HG03095 (cell line): ENCODE measurements around the gene PKP3.
"Not testable (repeated sequence)": the region's sequence is repeated elsewhere in the genome, so short reads cannot be mapped to it uniquely, and the experiment has no call there.

ENCODE experiments used
- ATAC-seq: cut with Tn5 transposase; IDR thresholded peaks from one replicate; pipeline ENCODE4 v1.9.1; 2021; ENCODE audit warnings: moderate library complexity; ENCODE audit not compliant: unreplicated experiment

The PKP3 gene, protein sequence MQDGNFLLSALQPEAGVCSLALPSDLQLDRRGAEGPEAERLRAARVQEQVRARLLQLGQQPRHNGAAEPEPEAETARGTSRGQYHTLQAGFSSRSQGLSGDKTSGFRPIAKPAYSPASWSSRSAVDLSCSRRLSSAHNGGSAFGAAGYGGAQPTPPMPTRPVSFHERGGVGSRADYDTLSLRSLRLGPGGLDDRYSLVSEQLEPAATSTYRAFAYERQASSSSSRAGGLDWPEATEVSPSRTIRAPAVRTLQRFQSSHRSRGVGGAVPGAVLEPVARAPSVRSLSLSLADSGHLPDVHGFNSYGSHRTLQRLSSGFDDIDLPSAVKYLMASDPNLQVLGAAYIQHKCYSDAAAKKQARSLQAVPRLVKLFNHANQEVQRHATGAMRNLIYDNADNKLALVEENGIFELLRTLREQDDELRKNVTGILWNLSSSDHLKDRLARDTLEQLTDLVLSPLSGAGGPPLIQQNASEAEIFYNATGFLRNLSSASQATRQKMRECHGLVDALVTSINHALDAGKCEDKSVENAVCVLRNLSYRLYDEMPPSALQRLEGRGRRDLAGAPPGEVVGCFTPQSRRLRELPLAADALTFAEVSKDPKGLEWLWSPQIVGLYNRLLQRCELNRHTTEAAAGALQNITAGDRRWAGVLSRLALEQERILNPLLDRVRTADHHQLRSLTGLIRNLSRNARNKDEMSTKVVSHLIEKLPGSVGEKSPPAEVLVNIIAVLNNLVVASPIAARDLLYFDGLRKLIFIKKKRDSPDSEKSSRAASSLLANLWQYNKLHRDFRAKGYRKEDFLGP

GRCh38 chr11:394034-394857 lies at the start of gene PKP3:
TSS of gene PKP3 (plus strand) at chr11:394209. CDS start at chr11:394293, 84 bp downstream.
- ATAC-seq: no peak

- ATAC-seq: no peak
Observed at GRCh38 chr11:344836-345578, 49.0 kb upstream of the PKP3 start.

DNA sequence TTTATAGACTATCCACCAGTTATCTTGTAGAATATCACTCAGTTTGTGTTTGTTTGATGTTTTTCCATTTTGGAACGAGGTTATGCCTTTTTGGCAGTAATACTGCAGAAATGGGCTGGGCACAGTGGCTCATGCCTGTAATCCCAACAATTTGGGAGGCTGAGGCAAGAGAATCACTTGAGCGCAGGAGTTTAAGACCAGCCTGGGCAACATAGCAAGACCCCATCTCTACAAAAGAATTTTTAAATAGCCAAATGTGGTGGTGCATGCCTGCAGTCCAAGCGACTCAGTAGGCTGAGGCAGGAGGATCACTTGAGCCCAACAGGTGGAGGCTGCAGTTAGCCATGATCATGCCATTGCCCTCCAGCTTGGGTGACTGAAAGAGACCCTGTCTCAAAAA lies 47.5 kb upstream of the PKP3 start:
- no peak for ATAC-seq

DNA sequence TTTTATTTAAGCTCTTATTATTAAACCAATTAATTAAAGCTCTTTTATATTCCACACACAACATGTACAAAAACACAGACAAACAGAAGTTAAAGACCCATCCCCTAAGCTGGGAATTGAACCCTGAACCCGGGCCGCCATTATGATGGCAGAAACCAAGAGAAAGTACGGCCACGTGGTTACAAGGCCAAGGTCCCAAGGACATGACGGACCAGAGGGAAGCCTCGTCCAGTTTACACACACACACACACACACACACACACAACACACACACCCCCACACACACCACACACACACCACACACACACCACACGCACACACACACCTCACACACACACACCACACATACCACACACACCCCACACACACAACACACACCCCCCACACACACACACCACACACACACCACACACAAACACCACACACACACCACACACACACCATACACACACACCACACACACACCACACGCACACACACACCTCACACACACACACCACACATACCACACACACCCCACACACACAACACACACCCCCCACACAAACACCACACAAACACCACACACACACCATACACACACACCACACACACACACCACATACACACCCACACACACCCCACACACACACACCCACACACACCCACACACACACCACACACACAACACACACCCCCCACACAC lies 44.6 kb upstream of the PKP3 start:
- not testable (repeated sequence) for ATAC-seq

- ATAC-seq: not testable (repeated sequence)
Observed at GRCh38 chr11:350033-350722, 43.8 kb upstream of the PKP3 start.

- ATAC-seq: no peak
Observed at GRCh38 chr11:350723-351255, 43.2 kb upstream of the PKP3 start.

DNA sequence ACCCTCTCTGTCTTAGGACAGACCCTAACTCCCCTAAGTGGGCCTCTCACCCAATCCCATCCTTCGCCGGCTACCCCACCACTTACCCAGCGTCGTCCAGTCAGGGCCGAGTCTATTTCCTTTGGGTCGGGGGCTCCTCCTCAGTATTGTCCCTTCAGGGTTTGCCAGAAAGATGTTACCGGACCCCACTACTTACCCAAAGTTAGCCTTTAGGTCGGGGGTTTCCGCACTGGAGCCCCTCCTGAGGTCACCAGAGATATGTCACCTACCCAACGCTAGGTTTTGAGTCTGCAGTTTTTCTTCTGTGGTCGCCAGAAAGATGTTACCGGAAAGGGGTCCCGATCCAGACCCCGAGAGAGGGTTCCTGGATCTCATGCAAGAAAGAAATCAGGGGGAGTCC lies 42.6 kb upstream of the PKP3 start:
- ATAC-seq: no peak

DNA sequence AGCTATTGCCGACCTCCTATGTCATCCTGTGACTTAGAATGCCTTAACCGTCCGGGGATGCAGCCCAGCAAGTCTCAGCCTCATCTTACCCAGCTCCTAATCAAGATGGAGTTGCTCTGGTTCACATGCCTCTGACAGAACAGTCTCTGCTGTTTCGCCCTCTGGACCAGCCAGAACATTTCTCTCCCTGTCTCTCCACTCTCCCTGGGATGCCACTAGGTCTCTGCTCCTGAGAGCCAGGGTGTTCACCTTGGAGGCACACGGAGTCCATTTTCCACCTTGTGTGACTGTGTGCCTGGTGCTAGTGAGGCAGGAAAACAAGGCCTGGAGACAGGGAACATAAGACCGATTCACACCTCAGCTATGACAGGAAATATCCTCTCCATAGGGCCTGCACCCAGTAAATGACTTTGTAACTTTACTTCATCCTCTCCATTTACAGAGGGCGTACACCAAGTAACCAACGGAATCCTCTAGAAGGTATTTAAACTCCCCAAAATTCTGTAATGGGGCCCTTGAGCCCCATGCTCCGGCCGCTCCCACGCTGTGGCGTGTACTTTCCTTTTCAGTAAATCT lies 41.5 kb upstream of the PKP3 start:
- ATAC-seq: no peak

GRCh38 chr11:353179-353873 lies 40.7 kb upstream of the PKP3 start:
- no peak for ATAC-seq

DNA sequence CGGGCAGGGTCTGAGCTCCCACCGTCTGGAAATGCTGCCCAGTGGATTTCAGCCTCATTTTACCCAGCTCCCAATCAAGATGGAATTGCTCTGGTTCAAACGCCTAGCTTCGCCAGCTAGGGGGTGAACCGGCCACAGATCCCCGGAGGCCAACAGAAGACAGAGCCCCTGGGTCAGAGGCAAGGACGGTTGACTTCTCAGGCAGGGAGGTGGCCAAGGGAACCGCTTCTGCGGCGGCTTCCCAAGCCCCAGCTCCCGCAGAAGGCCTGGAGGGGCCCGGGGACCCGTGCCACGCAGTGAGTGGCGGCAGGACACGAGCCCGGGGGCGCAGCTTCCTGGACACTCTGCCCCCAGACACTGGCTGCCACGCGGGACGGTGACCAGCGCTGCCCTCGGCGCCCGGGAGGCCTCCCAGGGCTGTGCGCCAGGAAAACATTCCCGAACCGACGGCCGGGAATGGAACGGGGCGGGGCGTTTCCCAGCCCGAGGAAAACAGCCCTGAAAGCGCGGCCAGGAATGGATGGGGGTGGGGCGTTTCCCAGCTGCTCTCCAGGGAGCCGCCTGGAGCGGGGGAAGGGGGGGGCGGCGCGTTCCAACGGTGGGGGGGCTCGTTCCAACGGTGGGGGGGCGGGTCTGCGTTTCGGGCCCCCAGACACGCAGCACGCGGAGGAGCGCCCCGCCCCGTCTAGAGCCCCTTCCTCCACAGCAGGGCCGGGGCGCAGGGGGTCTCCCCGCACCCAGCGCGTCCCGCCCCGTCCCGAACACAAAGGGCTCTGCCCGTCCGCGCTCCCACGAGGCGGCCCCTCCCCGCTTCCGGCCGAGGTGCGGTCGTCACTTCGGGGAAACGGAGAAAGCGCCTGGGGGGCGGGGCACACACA lies 38.2 kb upstream of the PKP3 start:
- no peak for ATAC-seq

DNA sequence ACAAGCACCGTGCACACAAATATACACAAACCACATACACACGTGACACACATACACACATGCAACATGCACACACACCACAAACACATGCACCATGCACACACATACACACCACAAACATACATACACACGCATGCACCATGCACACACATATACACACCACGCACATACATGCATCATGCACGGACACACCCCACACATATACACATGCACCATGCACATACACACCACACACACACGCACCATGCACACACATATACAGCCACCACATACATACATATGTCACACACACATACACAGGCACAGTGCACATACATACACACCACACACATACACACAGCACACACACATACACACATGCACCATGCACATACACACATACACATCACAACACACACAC lies 37.4 kb upstream of the PKP3 start:
- ATAC-seq: no peak

DNA sequence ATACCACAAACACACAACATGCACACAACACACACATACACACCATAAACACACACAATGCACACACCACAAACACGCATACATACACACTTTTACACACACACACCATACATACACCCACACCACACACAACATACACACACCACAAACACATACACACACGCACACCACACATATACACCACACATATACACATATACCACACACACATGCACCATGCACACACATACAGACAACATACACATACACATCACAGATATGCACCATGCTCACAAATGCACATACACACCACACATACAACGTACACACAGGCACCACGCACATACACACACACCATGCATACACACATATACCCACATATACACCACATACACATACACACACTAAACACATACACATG lies 36.4 kb upstream of the PKP3 start:
- ATAC-seq: no peak

DNA sequence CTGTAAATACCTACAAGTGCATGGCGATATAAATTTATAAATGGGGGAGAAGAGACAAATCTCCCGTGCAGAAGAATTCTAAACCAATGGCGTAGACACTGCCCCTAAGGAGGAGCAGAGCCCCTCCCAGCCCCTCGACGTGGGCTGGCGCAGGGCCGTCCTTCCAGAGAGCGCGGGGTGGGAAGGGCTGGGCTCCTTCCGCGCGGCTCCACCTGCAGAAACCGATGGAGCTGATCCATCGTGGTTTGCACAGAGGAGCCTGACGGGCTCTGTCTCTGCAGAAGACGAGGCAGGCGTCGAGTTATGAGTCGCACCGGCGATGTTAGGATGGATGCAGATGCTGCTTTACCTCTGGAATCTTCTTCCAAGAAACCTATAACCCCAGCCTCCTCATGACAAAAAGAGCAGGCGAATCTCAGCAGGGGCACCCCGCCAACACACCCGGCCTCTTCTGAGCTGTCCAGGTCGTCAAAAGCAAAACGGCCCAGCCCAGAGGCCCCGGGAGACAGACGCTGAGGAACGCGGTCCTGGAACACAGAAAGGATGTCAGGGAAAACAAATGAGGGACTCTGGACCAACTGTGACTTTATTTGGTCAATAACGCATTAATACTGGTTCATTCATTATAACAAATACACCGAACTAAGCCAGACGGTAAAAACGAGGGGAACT lies 35.7 kb upstream of the PKP3 start:
- ATAC-seq: no peak

DNA sequence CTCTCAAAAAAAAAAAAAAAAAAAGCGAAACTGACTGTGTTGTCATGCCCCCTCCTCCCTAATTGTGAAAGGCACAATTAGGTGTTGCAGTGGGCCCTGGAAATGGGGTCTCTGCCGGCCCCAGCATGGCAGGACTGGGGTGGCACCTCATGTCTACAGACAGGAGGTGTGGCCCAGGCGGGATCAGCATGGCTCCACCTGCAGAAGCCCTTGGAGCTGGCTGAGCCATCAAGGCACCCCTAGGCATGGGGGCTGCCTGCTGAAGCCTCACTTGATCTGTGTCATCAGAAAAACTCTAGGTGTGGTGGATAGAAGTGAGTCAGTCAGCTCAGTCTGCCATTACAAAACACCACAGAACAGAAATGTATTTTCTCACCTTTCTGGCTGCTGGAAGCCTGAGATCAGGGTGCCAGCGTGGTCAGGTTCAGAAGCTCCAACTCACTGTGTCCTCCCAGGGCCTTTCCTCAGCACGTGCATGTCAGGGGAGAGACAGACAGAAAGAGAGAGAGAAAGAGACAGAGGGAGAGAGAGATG lies 34.8 kb upstream of the PKP3 start:
- no peak for ATAC-seq

- ATAC-seq: no peak
Observed at GRCh38 chr11:360326-361280, 33.4 kb upstream of the PKP3 start.
